GM18508 (cell line): Measurements from ENCODE around the gene GPR37L1.
"Not testable (repeated sequence)": the region's sequence is repeated elsewhere in the genome, so short reads cannot be mapped to it uniquely, and the experiment has no call there.

Experiments used
- ATAC-seq: cut with Tn5 transposase; IDR thresholded peaks from one replicate; pipeline ENCODE4 v1.9.1; 2021; ENCODE audit warnings: moderate number of reproducible peaks; ENCODE audit not compliant: insufficient read depth, unreplicated experiment

Gene GPR37L1

GRCh38 chr1:202165267-202165941, 42.7 kb downstream of the GPR37L1 start:
- no peak for ATAC-seq

- ATAC-seq = no peak
Measured at GRCh38 chr1:202165942-202166843, 43.5 kb downstream of the GPR37L1 start.

- not testable (repeated sequence) for ATAC-seq
Measured at GRCh38 chr1:202167054-202167453, 44.3 kb downstream of the GPR37L1 start.

- ATAC-seq = no peak
Measured at GRCh38 chr1:202167708-202168415, 45.1 kb downstream of the GPR37L1 start.

- no peak for ATAC-seq
Measured at GRCh38 chr1:202168861-202169260, 46.1 kb downstream of the GPR37L1 start.

- no peak for ATAC-seq
Measured at GRCh38 chr1:202170726-202171125, 48.0 kb downstream of the GPR37L1 start.

GRCh38 chr1:202171292-202172014, 48.7 kb downstream of the GPR37L1 start:
- no peak for ATAC-seq

GRCh38 chr1:202172015-202172355, 49.3 kb downstream of the GPR37L1 start:
- no peak for ATAC-seq

- ATAC-seq = no peak
Measured at GRCh38 chr1:202173993-202174392, 51.3 kb downstream of the GPR37L1 start.

GRCh38 chr1:202176949-202177927, 54.5 kb downstream of the GPR37L1 start:
- ATAC-seq = no peak

GRCh38 chr1:202179828-202180750, 57.4 kb downstream of the GPR37L1 start:
- no peak for ATAC-seq

GRCh38 chr1:202180751-202181139, 58.0 kb downstream of the GPR37L1 start:
- ATAC-seq = not testable (repeated sequence)

- no peak for ATAC-seq
Measured at GRCh38 chr1:202181586-202181985, 58.9 kb downstream of the GPR37L1 start.

- no peak for ATAC-seq
Measured at GRCh38 chr1:202182040-202182877, 59.5 kb downstream of the GPR37L1 start.
